Measurements from ENCODE around the gene TCEAL4.
"Not testable (repeated sequence)": the region's sequence is repeated elsewhere in the genome, so short reads cannot be mapped to it uniquely, and the experiment has no call there.

The TCEAL4 gene

DNA sequence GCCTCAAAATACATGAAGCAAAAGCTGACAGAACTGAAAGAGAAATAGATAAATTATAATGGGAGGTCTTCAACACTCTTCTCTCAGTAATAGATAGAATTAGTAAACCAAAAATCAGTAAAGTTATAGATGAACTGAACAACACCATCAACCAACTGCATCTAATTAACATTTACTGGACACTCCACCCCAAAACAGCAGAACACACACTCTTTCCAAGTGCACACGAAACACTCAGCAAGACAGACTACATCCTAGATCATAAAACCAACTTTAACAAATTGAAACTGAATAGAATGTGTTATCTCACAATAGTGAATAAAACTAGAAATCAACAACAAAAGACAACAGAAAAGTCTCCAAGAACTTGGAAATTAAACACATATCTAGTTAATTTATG, 25.1 kb upstream of the TCEAL4 start:
- H3K4me3 Mint-ChIP-seq = no peak overlapping the region
- ATAC-seq (replicated peaks; ENCODE audit: extremely low read depth, poor library complexity, severe bottlenecking) (no peak), DNase-seq (ENCODE audit: low spot score in 2 of 2) (no peak)
- no peaks in the 10 kb centered on the region for H3K4me1 Mint-ChIP-seq
- no peaks in the 10 kb centered on the region for H3K36me3 Mint-ChIP-seq (ENCODE audit: insufficient read depth)
- H3K9me3 Mint-ChIP-seq = no peaks in the 10 kb centered on the region
- H3K27me3 Mint-ChIP-seq = no peaks in the 10 kb centered on the region
- no peak overlapping the region for H3K27ac Mint-ChIP-seq (ENCODE audit: low read depth)

DNA sequence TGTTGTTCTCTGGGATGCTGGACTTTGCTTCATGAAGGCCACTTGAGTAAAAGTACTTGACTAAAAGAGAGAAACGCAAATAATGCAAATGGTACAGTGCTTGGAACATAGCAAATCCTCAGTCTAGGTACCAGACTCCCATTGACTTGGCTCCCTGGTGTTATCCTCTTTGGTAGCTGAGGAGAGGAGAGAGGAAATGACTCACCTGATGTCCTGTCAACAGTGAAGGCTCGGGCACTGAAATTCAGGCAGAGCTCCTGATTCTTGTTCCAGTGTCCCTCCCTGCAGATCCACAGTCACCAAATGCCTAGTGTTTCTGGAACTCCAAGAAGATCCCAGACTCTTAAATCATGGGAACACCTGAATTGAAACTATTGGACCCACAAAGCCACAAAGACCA, 22.5 kb upstream of the TCEAL4 start:
- no peaks in the 10 kb centered on the region for H3K27me3 Mint-ChIP-seq
- ATAC-seq (replicated peaks; ENCODE audit: extremely low read depth, poor library complexity, severe bottlenecking) (no peak), DNase-seq (ENCODE audit: low spot score in 2 of 2) (no peak)
- H3K27ac Mint-ChIP-seq (ENCODE audit: low read depth) = no peak overlapping the region
- no peaks in the 10 kb centered on the region for H3K4me1 Mint-ChIP-seq
- no peak overlapping the region for H3K4me3 Mint-ChIP-seq
- H3K36me3 Mint-ChIP-seq (ENCODE audit: insufficient read depth) = no peaks in the 10 kb centered on the region
- H3K9me3 Mint-ChIP-seq = no peaks in the 10 kb centered on the region

DNA sequence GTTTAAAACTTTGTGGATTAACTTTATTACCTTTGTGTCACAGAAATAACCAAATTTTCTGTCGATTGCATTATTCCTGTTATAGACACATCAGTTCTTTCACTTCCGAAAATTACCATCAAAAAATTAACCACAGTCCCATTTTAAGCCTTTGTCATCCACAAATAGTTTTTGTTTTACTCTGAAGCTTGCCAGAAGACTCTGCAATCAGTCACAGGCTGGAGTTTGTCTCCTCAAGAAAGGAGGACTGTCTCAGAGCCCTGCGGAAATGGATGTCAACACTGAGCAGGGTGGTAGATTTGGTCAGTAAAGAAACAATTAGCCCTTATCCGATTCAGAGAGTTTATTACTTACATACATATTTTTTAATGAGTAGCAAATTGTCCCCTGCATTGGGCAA, 20.1 kb upstream of the TCEAL4 start:
- ATAC-seq (replicated peaks; ENCODE audit: extremely low read depth, poor library complexity, severe bottlenecking) (no peak), DNase-seq (ENCODE audit: low spot score in 2 of 2) (no peak)
- H3K9me3 Mint-ChIP-seq = no peaks in the 10 kb centered on the region
- H3K27ac Mint-ChIP-seq (ENCODE audit: low read depth) = no peak overlapping the region
- no peaks in the 10 kb centered on the region for H3K36me3 Mint-ChIP-seq (ENCODE audit: insufficient read depth)
- H3K4me3 Mint-ChIP-seq = no peak overlapping the region
- H3K27me3 Mint-ChIP-seq = no peaks in the 10 kb centered on the region
- H3K4me1 Mint-ChIP-seq = no peaks in the 10 kb centered on the region

DNA sequence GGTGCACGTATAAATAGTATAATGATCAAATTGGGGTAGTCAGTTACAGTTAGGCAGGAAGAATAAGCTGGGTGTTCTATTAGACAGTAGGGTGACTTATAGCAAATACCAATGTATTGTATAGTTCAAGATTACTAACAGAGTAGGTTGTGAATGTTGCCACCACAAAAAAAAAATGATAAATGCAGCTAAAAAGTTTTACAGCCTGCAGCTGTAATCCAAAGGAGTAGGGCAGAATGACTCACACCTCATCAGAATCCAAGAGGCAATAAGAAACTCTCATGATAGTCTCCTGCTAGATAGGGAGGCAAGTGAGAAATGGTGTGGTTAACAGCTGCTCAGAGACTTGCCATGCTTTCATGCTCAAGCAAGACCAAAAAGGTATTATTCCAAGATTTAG, 19.6 kb upstream of the TCEAL4 start:
- H3K4me3 Mint-ChIP-seq = no peak overlapping the region
- no peaks in the 10 kb centered on the region for H3K36me3 Mint-ChIP-seq (ENCODE audit: insufficient read depth)
- H3K4me1 Mint-ChIP-seq = no peaks in the 10 kb centered on the region
- no peak for DNase-seq (ENCODE audit: low spot score in 2 of 2)
- no peak overlapping the region for H3K27ac Mint-ChIP-seq (ENCODE audit: low read depth)
- H3K9me3 Mint-ChIP-seq = no peaks in the 10 kb centered on the region
- H3K27me3 Mint-ChIP-seq = no peaks in the 10 kb centered on the region
- ATAC-seq (replicated peaks; ENCODE audit: extremely low read depth, poor library complexity, severe bottlenecking) = no peak

DNA sequence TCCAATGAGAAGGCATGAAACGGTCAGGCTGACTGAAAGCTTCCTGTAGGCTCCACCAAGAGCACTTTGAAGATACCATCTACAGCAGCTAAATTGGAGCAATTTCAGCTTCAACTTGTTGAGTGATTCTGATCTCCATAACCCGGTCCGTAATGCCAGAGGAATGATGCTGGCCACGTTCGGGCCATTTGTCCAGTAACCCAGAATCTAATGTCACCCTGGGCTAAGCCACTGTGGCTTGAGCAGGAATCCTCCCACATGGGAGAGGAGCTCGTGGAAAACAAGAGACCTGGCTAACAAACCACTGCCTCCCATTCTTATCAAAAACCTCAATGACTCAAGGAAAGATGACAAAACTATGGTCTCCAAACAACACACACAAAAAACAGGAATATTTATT, 14.2 kb upstream of the TCEAL4 start:
- no peaks in the 10 kb centered on the region for H3K9me3 Mint-ChIP-seq
- H3K4me1 Mint-ChIP-seq = no peaks in the 10 kb centered on the region
- H3K36me3 Mint-ChIP-seq (ENCODE audit: insufficient read depth) = no peaks in the 10 kb centered on the region
- DNase-seq (ENCODE audit: low spot score in 2 of 2) (no peak), ATAC-seq (replicated peaks; ENCODE audit: extremely low read depth, poor library complexity, severe bottlenecking) (no peak)
- no peak overlapping the region for H3K4me3 Mint-ChIP-seq
- H3K27me3 Mint-ChIP-seq = no peaks in the 10 kb centered on the region
- no peak overlapping the region for H3K27ac Mint-ChIP-seq (ENCODE audit: low read depth)

DNA sequence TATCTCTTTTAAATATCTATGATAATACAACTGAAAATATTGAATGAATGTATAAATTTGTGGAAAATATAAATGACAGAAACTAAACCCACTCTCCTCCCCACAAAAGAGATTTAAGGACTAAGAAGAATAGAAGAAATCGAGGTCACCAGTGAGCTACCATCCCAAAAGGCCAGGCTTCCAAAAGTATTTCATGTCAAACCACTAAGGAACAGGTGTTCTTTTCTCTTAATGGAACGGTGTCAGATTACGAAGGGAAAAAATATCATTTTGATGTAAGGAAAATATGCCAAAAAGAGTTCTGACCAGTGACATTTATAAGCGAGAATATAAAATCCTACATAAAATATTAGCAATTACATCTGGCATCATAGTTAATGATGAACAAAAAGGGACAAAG, 13.6 kb upstream of the TCEAL4 start:
- Mint-ChIP-seq H3K27ac (ENCODE audit: low read depth) (no peak overlapping the region), H3K27me3 (no peaks in the 10 kb centered on the region), H3K36me3 (ENCODE audit: insufficient read depth) (no peaks in the 10 kb centered on the region), H3K4me3 (no peak overlapping the region), H3K9me3 (no peaks in the 10 kb centered on the region), H3K4me1 (no peaks in the 10 kb centered on the region)
- ATAC-seq (replicated peaks; ENCODE audit: extremely low read depth, poor library complexity, severe bottlenecking) (no peak), DNase-seq (ENCODE audit: low spot score in 2 of 2) (no peak)

DNA sequence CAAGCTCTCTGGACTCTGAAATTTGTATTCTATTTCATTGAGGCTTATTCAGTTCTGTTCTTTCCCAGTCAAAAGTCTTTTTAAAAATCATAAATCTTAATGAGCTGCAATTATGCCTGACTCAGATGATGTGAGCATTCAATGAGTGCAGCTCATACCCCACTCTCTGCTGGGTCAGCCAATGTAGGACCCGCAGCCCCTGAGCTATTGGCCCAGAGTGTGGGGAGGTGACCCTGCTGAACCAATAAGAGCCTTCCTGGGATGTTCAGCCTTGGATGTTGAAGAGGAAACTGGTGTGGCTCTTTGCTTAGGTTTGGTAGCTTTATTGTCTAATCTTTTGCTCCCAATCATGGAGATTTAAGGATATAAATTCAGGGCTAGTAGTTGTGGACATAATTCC, 12.1 kb upstream of the TCEAL4 start:
- Mint-ChIP-seq H3K4me1 (no peaks in the 10 kb centered on the region), H3K27me3 (no peaks in the 10 kb centered on the region), H3K9me3 (no peaks in the 10 kb centered on the region), H3K36me3 (ENCODE audit: insufficient read depth) (peaks cover under 1% of the 10 kb centered on the region), H3K4me3 (no peak overlapping the region), H3K27ac (ENCODE audit: low read depth) (no peak overlapping the region)
- DNase-seq (ENCODE audit: low spot score in 2 of 2) (no peak), ATAC-seq (replicated peaks; ENCODE audit: extremely low read depth, poor library complexity, severe bottlenecking) (no peak)

DNA sequence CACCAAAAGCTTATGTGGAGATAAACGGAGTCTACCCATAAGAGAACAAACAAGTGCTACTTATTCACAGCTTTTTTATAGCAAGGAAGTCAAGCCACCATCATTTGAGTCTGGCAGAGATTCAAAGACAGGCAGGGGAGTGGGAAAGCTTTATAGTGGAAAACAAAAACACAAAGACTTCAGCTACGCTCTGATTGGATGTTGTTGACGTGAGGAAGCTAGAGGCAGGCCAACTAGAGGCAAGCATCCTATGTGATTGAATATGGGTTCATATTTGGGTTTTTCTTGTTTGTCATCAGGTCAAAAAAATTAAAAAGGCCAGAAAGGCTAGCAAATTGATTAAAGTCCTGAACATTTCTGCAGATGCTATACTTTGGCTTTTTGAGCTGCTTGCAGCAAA, 719 bp upstream of the TCEAL4 start:
- no peaks in the 10 kb centered on the region for H3K9me3 Mint-ChIP-seq
- peaks cover 13% of the 10 kb centered on the region for H3K4me1 Mint-ChIP-seq
- H3K36me3 Mint-ChIP-seq (ENCODE audit: insufficient read depth) = peaks cover 2% of the 10 kb centered on the region
- DNase-seq (ENCODE audit: low spot score in 2 of 2) (no peak), ATAC-seq (replicated peaks; ENCODE audit: extremely low read depth, poor library complexity, severe bottlenecking) (no peak)
- no peaks in the 10 kb centered on the region for H3K27me3 Mint-ChIP-seq
- H3K4me3 Mint-ChIP-seq = peak overlapping the region; percentile 87
- peak overlapping the region; percentile 59 for H3K27ac Mint-ChIP-seq (ENCODE audit: low read depth)

DNA sequence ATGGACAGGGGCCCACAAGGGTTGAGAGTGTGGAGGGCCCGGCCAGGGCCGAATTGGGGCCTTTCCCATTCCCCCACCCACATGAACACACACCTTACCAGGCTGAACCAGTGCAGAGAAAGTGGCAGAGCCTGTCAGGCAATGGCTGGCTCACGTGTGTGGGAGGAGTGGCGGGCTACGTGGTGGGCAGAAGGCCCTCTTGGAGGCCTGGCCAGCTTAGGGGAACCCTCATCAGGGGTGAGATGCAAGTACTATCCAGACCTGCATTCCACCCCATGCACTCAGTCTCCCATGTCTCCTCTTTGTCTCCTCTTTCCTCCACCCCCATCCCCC, 965 bp downstream of the TCEAL4 start:
- Mint-ChIP-seq H3K27me3 (no peaks in the 10 kb centered on the region), H3K27ac (ENCODE audit: low read depth) (peak overlapping the region; percentile 59), H3K36me3 (ENCODE audit: insufficient read depth) (peaks cover 2% of the 10 kb centered on the region), H3K4me1 (peaks cover 19% of the 10 kb centered on the region), H3K9me3 (no peaks in the 10 kb centered on the region), H3K4me3 (peak overlapping the region; percentile 87)
- DNase-seq (ENCODE audit: low spot score in 2 of 2) (no peak), ATAC-seq (replicated peaks; ENCODE audit: extremely low read depth, poor library complexity, severe bottlenecking) (no peak)

DNA sequence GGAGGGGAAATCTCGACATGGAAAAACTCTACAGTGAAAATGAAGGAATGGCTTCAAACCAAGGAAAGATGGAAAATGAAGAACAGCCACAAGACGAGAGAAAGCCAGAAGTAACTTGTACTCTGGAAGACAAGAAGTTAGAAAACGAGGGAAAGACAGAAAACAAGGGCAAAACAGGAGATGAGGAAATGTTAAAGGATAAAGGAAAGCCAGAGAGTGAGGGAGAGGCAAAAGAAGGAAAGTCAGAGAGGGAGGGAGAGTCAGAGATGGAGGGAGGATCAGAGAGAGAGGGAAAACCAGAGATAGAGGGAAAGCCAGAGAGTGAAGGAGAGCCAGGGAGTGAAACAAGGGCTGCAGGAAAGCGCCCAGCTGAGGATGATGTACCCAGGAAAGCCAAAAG, 1.3 kb downstream of the TCEAL4 start:
- Mint-ChIP-seq H3K9me3 (no peaks in the 10 kb centered on the region), H3K4me3 (peak overlapping the region; percentile 87), H3K27ac (ENCODE audit: low read depth) (peak overlapping the region; percentile 59)

DNA sequence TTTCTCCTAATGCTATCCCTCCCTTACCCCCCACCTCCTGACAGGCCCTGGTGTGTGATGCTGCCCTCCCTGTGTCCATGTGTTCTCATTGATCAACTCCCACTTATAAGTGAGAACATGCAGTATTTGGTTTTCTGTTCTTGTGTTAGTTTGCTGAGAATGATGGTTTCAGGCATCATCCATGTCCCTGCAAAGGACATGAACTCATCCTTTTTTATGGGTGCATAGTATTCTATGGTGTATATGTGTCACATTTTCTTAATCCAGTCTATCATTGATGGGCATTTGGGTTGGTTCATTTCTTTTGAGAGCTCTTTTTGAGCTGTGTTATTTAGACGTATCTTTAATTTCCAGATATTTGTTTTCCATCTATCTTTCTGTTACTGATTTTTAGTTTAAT, 7.0 kb downstream of the TCEAL4 start:
- not testable (repeated sequence) for H3K27me3 Mint-ChIP-seq; H3K36me3 Mint-ChIP-seq (ENCODE audit: insufficient read depth); H3K9me3 Mint-ChIP-seq; H3K27ac Mint-ChIP-seq (ENCODE audit: low read depth); H3K4me3 Mint-ChIP-seq; DNase-seq (ENCODE audit: low spot score in 2 of 2); ATAC-seq (replicated peaks; ENCODE audit: extremely low read depth, poor library complexity, severe bottlenecking)
- peaks cover 11% of the 10 kb centered on the region for H3K4me1 Mint-ChIP-seq

More for the DNA sequence above, 1.3 kb downstream of the TCEAL4 start:
- H3K4me1 Mint-ChIP-seq = peaks cover 22% of the 10 kb centered on the region
- no peak for DNase-seq (ENCODE audit: low spot score in 2 of 2)
- no peak for ATAC-seq (replicated peaks; ENCODE audit: extremely low read depth, poor library complexity, severe bottlenecking)
- H3K27me3 Mint-ChIP-seq = no peaks in the 10 kb centered on the region
- H3K36me3 Mint-ChIP-seq (ENCODE audit: insufficient read depth) = peaks cover 2% of the 10 kb centered on the region

DNA sequence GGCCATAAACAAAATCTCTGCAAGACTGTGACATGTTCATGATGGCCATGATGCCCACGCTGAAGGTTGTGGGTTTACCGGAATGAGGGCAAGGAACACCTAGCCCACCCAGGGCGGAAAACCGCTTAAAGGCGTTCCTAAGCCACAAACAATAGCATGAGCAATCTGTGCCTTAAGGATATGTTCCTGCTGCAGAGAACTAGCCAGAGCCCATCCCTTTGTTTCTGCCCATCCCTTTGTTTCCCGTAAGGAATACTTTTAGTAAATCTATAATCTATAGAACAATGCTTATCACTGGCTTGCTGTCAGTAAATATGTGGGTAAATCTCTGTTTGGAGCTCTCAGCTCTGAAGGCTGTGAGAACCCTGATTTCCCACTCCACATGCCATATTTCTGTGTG, 9.9 kb downstream of the TCEAL4 start:
- not testable (repeated sequence) for H3K4me3 Mint-ChIP-seq; H3K27me3 Mint-ChIP-seq; DNase-seq (ENCODE audit: low spot score in 2 of 2); H3K36me3 Mint-ChIP-seq (ENCODE audit: insufficient read depth); H3K27ac Mint-ChIP-seq (ENCODE audit: low read depth); ATAC-seq (replicated peaks; ENCODE audit: extremely low read depth, poor library complexity, severe bottlenecking); H3K9me3 Mint-ChIP-seq
- peaks cover 11% of the 10 kb centered on the region for H3K4me1 Mint-ChIP-seq

DNA sequence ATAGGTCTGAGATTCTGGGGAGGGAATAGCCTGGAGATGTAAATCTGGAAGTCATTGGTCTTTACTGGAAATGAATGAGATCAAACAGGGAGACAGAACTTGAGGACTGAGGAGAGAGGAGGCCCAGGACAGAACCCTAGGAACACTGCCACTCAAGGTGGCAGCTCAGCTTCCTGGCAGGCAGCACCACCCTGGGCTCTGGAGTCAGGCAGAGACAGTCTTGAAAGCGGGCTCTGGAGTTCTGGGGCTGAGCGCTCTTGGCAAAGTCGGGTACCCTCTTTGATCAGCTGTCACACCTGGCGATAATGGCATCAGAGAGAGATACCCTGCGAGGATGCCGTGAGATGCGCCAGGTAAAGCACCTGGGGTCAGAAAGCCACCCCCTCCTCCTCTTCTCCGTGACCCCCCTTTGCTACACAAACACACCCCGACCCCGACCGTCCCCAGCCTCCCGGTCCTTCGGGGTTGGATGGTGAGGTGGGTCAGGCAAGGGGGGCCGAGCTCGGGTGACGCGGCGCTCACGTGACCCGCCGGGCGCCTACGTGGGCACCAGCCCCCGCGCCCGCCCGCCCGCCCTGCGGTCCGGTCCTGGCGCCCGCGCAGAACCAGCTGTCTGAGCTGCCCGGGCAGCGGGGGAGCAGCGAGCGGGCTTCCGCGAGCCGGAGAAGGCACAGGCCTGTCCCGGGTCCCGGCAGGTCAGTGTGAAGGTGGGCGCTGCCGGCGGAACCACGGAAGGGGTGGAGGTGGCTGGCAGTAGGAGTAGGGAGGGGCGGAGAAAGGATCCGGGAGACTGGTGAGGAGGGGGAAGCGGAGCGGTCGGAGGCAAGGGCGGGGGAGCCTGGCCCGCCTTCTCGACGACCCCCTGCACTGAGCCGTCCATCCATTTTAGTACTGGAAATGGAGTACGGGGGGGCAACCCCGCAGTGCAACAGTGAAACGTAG, 22.3 kb downstream of the TCEAL4 start, which contains the start of gene TCEAL3:
TSS of gene TCEAL3 (plus strand) at position 600 of the 942 bp plus-strand sequence. CDS start 1,102 bp downstream, outside the sequence.
- H3K9me3 Mint-ChIP-seq = no peaks in the 10 kb centered on the region
- H3K27me3 Mint-ChIP-seq = no peaks in the 10 kb centered on the region
- DNase-seq (ENCODE audit: low spot score in 2 of 2) = peak in 1 of 2 donors; percentile 22
- peak within 1 kb of the TSS; percentile 85 for H3K27ac Mint-ChIP-seq (ENCODE audit: low read depth)
- peak; percentile 81 for ATAC-seq (replicated peaks; ENCODE audit: extremely low read depth, poor library complexity, severe bottlenecking)
- H3K4me3 Mint-ChIP-seq = peak within 1 kb of the TSS; percentile 75
- peaks cover 8% of the 10 kb centered on the region for H3K4me1 Mint-ChIP-seq
- peaks cover 3% of the 10 kb centered on the region for H3K36me3 Mint-ChIP-seq (ENCODE audit: insufficient read depth)
